Measurements from ENCODE around the gene CDH24.
"Not testable (repeated sequence)": the region's sequence is repeated elsewhere in the genome, so short reads cannot be mapped to it uniquely, and the experiment has no call there.

Gene CDH24

GRCh38 chr14:23021434-23021833, 35.9 kb downstream of the CDH24 start:
- DNase-seq (ENCODE audit: low read depth), result no peak

GRCh38 chr14:23020143-23021128, 36.9 kb downstream of the CDH24 start:
- no peak for DNase-seq (ENCODE audit: low read depth)

GRCh38 chr14:23018107-23018506, 39.2 kb downstream of the CDH24 start:
- no peak for DNase-seq (ENCODE audit: low read depth)

GRCh38 chr14:23017091-23017490, 40.2 kb downstream of the CDH24 start:
- no peak for DNase-seq (ENCODE audit: low read depth)

GRCh38 chr14:23015618-23016017, 41.7 kb downstream of the CDH24 start:
- no peak for DNase-seq (ENCODE audit: low read depth)

- DNase-seq (ENCODE audit: low read depth), result not testable (repeated sequence)
Observed at GRCh38 chr14:23013749-23014054, 43.6 kb downstream of the CDH24 start.

- DNase-seq (ENCODE audit: low read depth), result no peak
Observed at GRCh38 chr14:23013054-23013748, 44.1 kb downstream of the CDH24 start.

- DNase-seq (ENCODE audit: low read depth), result no peak
Observed at GRCh38 chr14:23009939-23010726, 47.2 kb downstream of the CDH24 start, which contains the start of gene C14orf93. Gene C14orf93 (minus strand): TSS chr14:23010143. CDS start chr14:22999023, 11,120 bp downstream.

GRCh38 chr14:23009483-23009938, 47.8 kb downstream of the CDH24 start:
- no peak for DNase-seq (ENCODE audit: low read depth)

- DNase-seq (ENCODE audit: low read depth), result no peak
Observed at GRCh38 chr14:23008831-23009230, 48.5 kb downstream of the CDH24 start.

GRCh38 chr14:23006544-23007419, 50.5 kb downstream of the CDH24 start:
- peak; percentile 88 for DNase-seq (ENCODE audit: low read depth)

GRCh38 chr14:23006188-23006534, 51.2 kb downstream of the CDH24 start:
- DNase-seq (ENCODE audit: low read depth), result no peak

- DNase-seq (ENCODE audit: low read depth), result no peak
Observed at GRCh38 chr14:23005451-23006187, 51.7 kb downstream of the CDH24 start.

GRCh38 chr14:23004274-23004673, 53.0 kb downstream of the CDH24 start:
- DNase-seq (ENCODE audit: low read depth), result not testable (repeated sequence)

- DNase-seq (ENCODE audit: low read depth), result no peak
Observed at GRCh38 chr14:23002592-23002991, 54.7 kb downstream of the CDH24 start.

- DNase-seq (ENCODE audit: low read depth), result no peak
Observed at GRCh38 chr14:23000860-23001259, 56.5 kb downstream of the CDH24 start.

GRCh38 chr14:22998329-22999012, 58.8 kb downstream of the CDH24 start:
- no peak for DNase-seq (ENCODE audit: low read depth)

- DNase-seq (ENCODE audit: low read depth), result no peak
Observed at GRCh38 chr14:22997676-22998323, 59.5 kb downstream of the CDH24 start.
